GM21723 (cell line): ENCODE data around the gene SLC4A8.

Experiments
- ATAC-seq: cut with Tn5 transposase; IDR thresholded peaks from one replicate; pipeline ENCODE4 v1.9.1; 2021; ENCODE audit warnings: mild to moderate bottlenecking, moderate library complexity; ENCODE audit not compliant: unreplicated experiment

The SLC4A8 gene

GRCh38 chr12:51393676-51394545, 30.7 kb upstream of the SLC4A8 start:
- ATAC-seq: no peak

- ATAC-seq: peak; percentile 42
These were observed 29.1 kb upstream of the SLC4A8 start for GRCh38 chr12:51395283-51396230.

GRCh38 chr12:51397670-51398069, 27.0 kb upstream of the SLC4A8 start:
- no peak for ATAC-seq

GRCh38 chr12:51399891-51400290, 24.7 kb upstream of the SLC4A8 start:
- ATAC-seq: no peak

- no peak for ATAC-seq
These were observed 23.6 kb upstream of the SLC4A8 start for GRCh38 chr12:51401020-51401419.

- ATAC-seq: no peak
These were observed 23.1 kb upstream of the SLC4A8 start for GRCh38 chr12:51401486-51401885.

GRCh38 chr12:51401900-51402299, 22.7 kb upstream of the SLC4A8 start:
- ATAC-seq: no peak

GRCh38 chr12:51403159-51403558, 21.5 kb upstream of the SLC4A8 start:
- ATAC-seq: no peak

GRCh38 chr12:51403681-51404136, 20.9 kb upstream of the SLC4A8 start:
- no peak for ATAC-seq

GRCh38 chr12:51404627-51405026, 20.0 kb upstream of the SLC4A8 start:
- ATAC-seq: no peak

GRCh38 chr12:51405801-51406207, 18.8 kb upstream of the SLC4A8 start:
- ATAC-seq: no peak

GRCh38 chr12:51406290-51406689, 18.3 kb upstream of the SLC4A8 start:
- no peak for ATAC-seq

GRCh38 chr12:51406859-51407258, 17.8 kb upstream of the SLC4A8 start:
- ATAC-seq: no peak

- no peak for ATAC-seq
These were observed 17.0 kb upstream of the SLC4A8 start for GRCh38 chr12:51407604-51408003.

- no peak for ATAC-seq
These were observed 14.8 kb upstream of the SLC4A8 start for GRCh38 chr12:51409846-51410245.

GRCh38 chr12:51413149-51413548, 11.5 kb upstream of the SLC4A8 start:
- ATAC-seq: no peak

- ATAC-seq: no peak
These were observed 10.8 kb upstream of the SLC4A8 start for GRCh38 chr12:51413791-51414190.

- ATAC-seq: no peak
These were observed 8.7 kb upstream of the SLC4A8 start for GRCh38 chr12:51415931-51416330.

GRCh38 chr12:51417826-51418225, 6.8 kb upstream of the SLC4A8 start:
- no peak for ATAC-seq

GRCh38 chr12:51419425-51420193, 5.0 kb upstream of the SLC4A8 start:
- ATAC-seq: no peak
